GM12878 (cell line): Measurements from ENCODE around the gene DPH6. TPM values are rescaled to one million over a fixed set of nuclear protein-coding genes. Genes with fewer than 3 reads are reported as not detected.

ENCODE experiments used
- ATAC-seq: fragments of 200-7000 bp; cut with Tn5 transposase; 3 replicates; pipeline ENCODE4 v1.9.1; 2020; ENCODE audit warnings: mild to moderate bottlenecking, moderate library complexity
- BruUV-seq: library from RNA; stranded (reverse); fragments of 400-500 nt; replicated peaks from 2 replicates; lab custom pipeline; 2021; lab: Mats Ljungman, UMichigan
- CTCF ChIA-PET: fragments of 300-600 bp; sonication (Branson Sonifier 250); formaldehyde crosslinking; extraction: SDS; loops from one replicate; lab custom pipeline; 2021; ENCODE audit warnings: inconsistent platforms; lab: Yijun Ruan, JAX
- POLR2A ChIA-PET: fragments of 350-600 bp; formaldehyde crosslinking; extraction: SDS; loops from one replicate; lab custom pipeline; 2021; ENCODE audit warnings: inconsistent platforms; lab: Charles Lee
- RAD21 ChIA-PET: fragments of 300-600 bp; sonication (Branson Sonifier 250); formaldehyde crosslinking; loops from one replicate; lab custom pipeline; 2023; ENCODE audit warnings: antibody characterized with exemption; ENCODE audit not compliant: unreplicated experiment; lab: Charles Lee
- SMC1A ChIA-PET: fragments of 300-600 bp; sonication (Branson Sonifier 250); formaldehyde crosslinking; loops from one replicate; lab custom pipeline; 2023; ENCODE audit not compliant: unreplicated experiment, uncharacterized antibody; lab: Charles Lee
- DNase-seq: peaks from one replicate; pipeline ENCODE4 v3.0.0-alpha.2; 2011; ENCODE audit warnings: low read depth, low spot score
- FAIRE-seq: peaks from 3 replicates; lab custom pipeline; 2011; peaks lifted over from hg19 to GRCh38; lab: Jason Lieb, UNC
- H2AFZ ChIP-seq: 2 replicates; pipeline ENCODE4 v1.6.0; 2011; ENCODE audit warnings: low read depth, low read length, control low read depth; ENCODE audit not compliant: control insufficient read depth
- H3K27ac ChIP-seq: 2 replicates; pipeline ENCODE4 v1.5.1; 2011; ENCODE audit warnings: control low read depth; ENCODE audit not compliant: control insufficient read depth, insufficient read depth
- H3K27me3 ChIP-seq, 2 experiments: replicated peaks in 1 of 2; 2 replicates each; pipeline versions ENCODE4 v1.6.0 to v1.6.1; 2011; ENCODE audit warnings: low read length in 1 of 2; ENCODE audit not compliant: control insufficient read depth in 2 of 2, insufficient read depth in 2 of 2
- H3K36me3 ChIP-seq, 2 experiments: 2 replicates each; pipeline ENCODE4 v1.5.1; 2011; ENCODE audit warnings: low read length in 1 of 2; ENCODE audit not compliant: control insufficient read depth in 2 of 2, insufficient read depth in 2 of 2
- H3K4me1 ChIP-seq: 2 replicates; pipeline ENCODE4 v1.6.1; 2011; ENCODE audit warnings: mild to moderate bottlenecking, low read length, moderate library complexity, mixed read lengths; ENCODE audit not compliant: control insufficient read depth, insufficient read depth
- H3K4me2 ChIP-seq: 2 replicates; pipeline ENCODE4 v1.6.0; 2011; ENCODE audit warnings: control low read depth; ENCODE audit not compliant: control insufficient read depth, insufficient read depth
- H3K4me3 ChIP-seq: fragments of 200-600 bp; sonication (generic); 2 replicates; pipeline ENCODE4 v1.5.1; 2016
- H3K79me2 ChIP-seq: 2 replicates; pipeline ENCODE4 v1.6.0; 2011; ENCODE audit warnings: low read length; ENCODE audit not compliant: control insufficient read depth, insufficient read depth
- H3K9ac ChIP-seq: 2 replicates; pipeline ENCODE4 v1.8.0; 2011; ENCODE audit warnings: low read length, control low read depth, mixed read lengths; ENCODE audit not compliant: control insufficient read depth, insufficient read depth
- H3K9me3 ChIP-seq: replicated peaks from 3 replicates; pipeline ENCODE4 v1.5.1; 2011; ENCODE audit warnings: mild to moderate bottlenecking, low read length; ENCODE audit not compliant: control insufficient read depth, insufficient read depth
- H4K20me1 ChIP-seq: 2 replicates; pipeline ENCODE4 v1.6.0; 2011; ENCODE audit not compliant: control insufficient read depth, insufficient read depth
- CBFB ChIP-seq: IDR thresholded peaks from 2 replicates; pipeline ENCODE4 v1.6.1; 2016; ENCODE audit warnings: antibody characterized with exemption, low read depth
- CBX5 ChIP-seq: sonication (generic); IDR thresholded peaks from 2 replicates; pipeline ENCODE4 v1.6.1; 2016; ENCODE audit warnings: low read depth, moderate library complexity, mild to moderate bottlenecking, inconsistent platforms
- HCFC1 ChIP-seq: fragments of 150-350 bp; IDR thresholded peaks from 2 replicates; pipeline ENCODE4 v1.6.1; 2014; ENCODE audit warnings: low read length
- IRF4 ChIP-seq: IDR thresholded peaks from 2 replicates; pipeline ENCODE4 v1.6.1; 2011; ENCODE audit warnings: low read depth, low read length
- PML ChIP-seq: IDR thresholded peaks from 2 replicates; pipeline ENCODE4 v1.6.1; 2012; ENCODE audit warnings: low read length, inconsistent platforms
- POLR2AphosphoS2 ChIP-seq: IDR thresholded peaks from 2 replicates; pipeline ENCODE4 v1.6.1; 2011; ENCODE audit warnings: low read depth, mild to moderate bottlenecking, low read length, improper control_type of control experiment, moderate library complexity
- SIX5 ChIP-seq: IDR thresholded peaks from 2 replicates; pipeline ENCODE4 v1.6.1; 2011; ENCODE audit warnings: mild to moderate bottlenecking, low read depth, low read length, moderate library complexity; ENCODE audit not compliant: severe bottlenecking
- SMAD5 ChIP-seq: IDR thresholded peaks from 2 replicates; pipeline ENCODE4 v1.6.1; 2016; ENCODE audit warnings: antibody characterized with exemption, low read depth
- SMARCA5 ChIP-seq: fragments of 450-650 bp; IDR thresholded peaks from 2 replicates; pipeline ENCODE4 v1.6.1; 2017; ENCODE audit warnings: mild to moderate bottlenecking
- SPI1 ChIP-seq: IDR thresholded peaks from 2 replicates; pipeline ENCODE4 v1.6.1; 2011; ENCODE audit warnings: low read depth, mild to moderate bottlenecking, low read length, moderate library complexity, borderline replicate concordance; ENCODE audit not compliant: insufficient read depth
- YBX1 ChIP-seq: fragments of 450-650 bp; IDR thresholded peaks from 2 replicates; pipeline ENCODE4 v1.6.1; 2016; ENCODE audit warnings: antibody characterized with exemption
- ZNF207 ChIP-seq: fragments of 450-650 bp; IDR thresholded peaks from 2 replicates; pipeline ENCODE4 v1.6.1; 2014; ENCODE audit warnings: antibody characterized with exemption, mild to moderate bottlenecking, borderline replicate concordance
- ZNF592 ChIP-seq: fragments of 450-650 bp; IDR thresholded peaks from 2 replicates; pipeline ENCODE4 v1.6.1; 2017; ENCODE audit warnings: mild to moderate bottlenecking, moderate library complexity
- WGBS: methylation state at CpG from one replicate; pipeline ENCODE4 v1.1.6; 2016; ENCODE audit warnings: low lambda C conversion rate; ENCODE audit not compliant: insufficient replicate concordance, insufficient coverage; ENCODE audit errors: missing lambda C conversion rate; 5-methylcytosine and 5-hydroxymethylcytosine counted together
- in situ Hi-C: fragments of 300-500 bp; cut with MboI; formaldehyde crosslinking; loops from 9 replicates; pipeline ENCODE4 v1.14.3; 2018; ENCODE audit warnings: mixed read lengths
- intact Hi-C: fragments of 100-400 bp; cut with micrococcal nuclease; formaldehyde crosslinking; loops from one replicate; pipeline ENCODE4 v1.14.2; 2022; ENCODE audit not compliant: unreplicated experiment
- polyA plus RNA-seq, 11 experiments: library from polyadenylated mRNA; depleted of rRNA in 4 of 11; unstranded in 6 of 11; stranded (reverse) in 5 of 11; fragments of >200 nt; fragmentation: Nextera tagmentation in 4 of 11; fragmentation: Illumina TruSeq in 1 of 11; extraction: Ambion mirVana in 4 of 11; extraction: Trizol in 1 of 11; gene quantifications; 1 replicate in 1 of 11; 2 replicates in 10 of 11; pipeline versions ENCODE4 v1.2.1 to v1.2.3, GENCODE V29; 2011 to 2016; ENCODE audit warnings: inconsistent platforms in 2 of 11, missing spikeins in 2 of 11, low read depth in 1 of 11
- total RNA-seq, 4 experiments: library from RNA; depleted of rRNA in 3 of 4; stranded (reverse); fragments of >200 nt in 3 of 4; fragmentation: Illumina TruSeq in 1 of 4; extraction: Trizol in 1 of 4; gene quantifications; 2 replicates each; pipeline versions ENCODE4 v1.2.1 to v1.2.3, GENCODE V29; 2013 to 2021
- TF ChIP-seq, protein P1 (sequence below): IDR thresholded peaks from 2 replicates; pipeline ENCODE4 v1.6.1; 2012; ENCODE audit warnings: improper control_type of control experiment, low read depth, low read length; ENCODE audit not compliant: insufficient replicate concordance

Gene DPH6
- total and polyA plus RNA-seq, 10 of the 15 experiments (the other 5 are each of a cell fraction or from before 2014, with no cell fraction given): 9.0 to 68.5 (median 17.1) TPM

DNA sequence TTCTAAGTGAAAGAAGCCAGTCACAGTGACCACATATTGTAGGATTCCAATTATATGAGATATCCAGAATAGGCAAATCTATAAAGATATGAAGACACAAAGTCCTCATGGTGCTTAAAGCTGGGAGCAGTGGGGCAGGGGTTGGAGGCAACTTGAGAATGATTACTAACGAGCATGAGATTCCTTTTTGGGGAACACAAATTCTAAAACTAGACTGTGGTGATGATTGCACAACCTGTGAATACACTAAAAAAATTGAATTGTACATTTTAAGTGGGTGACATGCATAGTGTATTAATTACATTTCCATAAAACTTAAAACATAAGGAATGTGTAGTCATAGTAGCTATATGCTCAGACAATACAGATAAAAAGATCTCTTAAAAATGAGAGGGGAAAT, 103.2 kb downstream of the DPH6 start:
- Histone ChIP-seq H2AFZ (no peak overlapping the region), H3K9ac (no peak overlapping the region), H3K79me2 (no peaks in the 10 kb centered on the region), H3K27me3 (no peaks in the 10 kb centered on the region), H3K4me3 (no peak overlapping the region), H3K4me2 (no peak overlapping the region), H4K20me1 (no peaks in the 10 kb centered on the region), H3K27ac (no peak overlapping the region), H3K4me1 (no peaks in the 10 kb centered on the region), H3K9me3 (no peaks in the 10 kb centered on the region; the same call in 2 of the 3 replicates), H3K36me3 (no peaks in the 10 kb centered on the region)
- intact Hi-C loops (no loop called here), in situ Hi-C loops (no loop called here)
- no TSS peak for BruUV-seq
- DNase-seq: no peak
- POLR2A ChIA-PET: no interaction called here
- FAIRE-seq: no peak
- SMC1A ChIA-PET: interaction anchor here (0.7 to 6.5 kb wide), 6 partner anchors 9 to 365 kb away, joined by 3 to 108 read pairs (median 16); no protein-coding TSS in a partner anchor
- RAD21 ChIA-PET: interaction anchor here (0.9 to 5.8 kb wide), 4 partner anchors 148 to 366 kb away, joined by 3 to 100 read pairs (median 32); no protein-coding TSS in a partner anchor
- no peak for ATAC-seq
- 96% methylated on average over 1 of the region's 1 CpG for WGBS
- CTCF ChIA-PET: interaction anchor here (0.7 to 7.1 kb wide), 13 partner anchors 9 to 1024 kb away, joined by 3 to 199 read pairs (median 10); no protein-coding TSS in a partner anchor
- TF ChIP-seq, protein P1, sequence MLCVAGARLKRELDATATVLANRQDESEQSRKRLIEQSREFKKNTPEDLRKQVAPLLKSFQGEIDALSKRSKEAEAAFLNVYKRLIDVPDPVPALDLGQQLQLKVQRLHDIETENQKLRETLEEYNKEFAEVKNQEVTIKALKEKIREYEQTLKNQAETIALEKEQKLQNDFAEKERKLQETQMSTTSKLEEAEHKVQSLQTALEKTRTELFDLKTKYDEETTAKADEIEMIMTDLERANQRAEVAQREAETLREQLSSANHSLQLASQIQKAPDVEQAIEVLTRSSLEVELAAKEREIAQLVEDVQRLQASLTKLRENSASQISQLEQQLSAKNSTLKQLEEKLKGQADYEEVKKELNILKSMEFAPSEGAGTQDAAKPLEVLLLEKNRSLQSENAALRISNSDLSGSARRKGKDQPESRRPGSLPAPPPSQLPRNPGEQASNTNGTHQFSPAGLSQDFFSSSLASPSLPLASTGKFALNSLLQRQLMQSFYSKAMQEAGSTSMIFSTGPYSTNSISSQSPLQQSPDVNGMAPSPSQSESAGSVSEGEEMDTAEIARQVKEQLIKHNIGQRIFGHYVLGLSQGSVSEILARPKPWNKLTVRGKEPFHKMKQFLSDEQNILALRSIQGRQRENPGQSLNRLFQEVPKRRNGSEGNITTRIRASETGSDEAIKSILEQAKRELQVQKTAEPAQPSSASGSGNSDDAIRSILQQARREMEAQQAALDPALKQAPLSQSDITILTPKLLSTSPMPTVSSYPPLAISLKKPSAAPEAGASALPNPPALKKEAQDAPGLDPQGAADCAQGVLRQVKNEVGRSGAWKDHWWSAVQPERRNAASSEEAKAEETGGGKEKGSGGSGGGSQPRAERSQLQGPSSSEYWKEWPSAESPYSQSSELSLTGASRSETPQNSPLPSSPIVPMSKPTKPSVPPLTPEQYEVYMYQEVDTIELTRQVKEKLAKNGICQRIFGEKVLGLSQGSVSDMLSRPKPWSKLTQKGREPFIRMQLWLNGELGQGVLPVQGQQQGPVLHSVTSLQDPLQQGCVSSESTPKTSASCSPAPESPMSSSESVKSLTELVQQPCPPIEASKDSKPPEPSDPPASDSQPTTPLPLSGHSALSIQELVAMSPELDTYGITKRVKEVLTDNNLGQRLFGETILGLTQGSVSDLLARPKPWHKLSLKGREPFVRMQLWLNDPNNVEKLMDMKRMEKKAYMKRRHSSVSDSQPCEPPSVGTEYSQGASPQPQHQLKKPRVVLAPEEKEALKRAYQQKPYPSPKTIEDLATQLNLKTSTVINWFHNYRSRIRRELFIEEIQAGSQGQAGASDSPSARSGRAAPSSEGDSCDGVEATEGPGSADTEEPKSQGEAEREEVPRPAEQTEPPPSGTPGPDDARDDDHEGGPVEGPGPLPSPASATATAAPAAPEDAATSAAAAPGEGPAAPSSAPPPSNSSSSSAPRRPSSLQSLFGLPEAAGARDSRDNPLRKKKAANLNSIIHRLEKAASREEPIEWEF: no peak
- TF ChIP-seq SPI1 (no peak), IRF4 (no peak), POLR2AphosphoS2 (no peak), SIX5 (no peak), ZNF207 (no peak), YBX1 (no peak), SMAD5 (no peak), CBX5 (no peak), SMARCA5 (no peak), CBFB (no peak), HCFC1 (no peak), PML (no peak), ZNF592 (no peak)
